Measurements from ENCODE around the gene ADRA2A. TPM values are rescaled to one million over a fixed set of nuclear protein-coding genes. Genes with fewer than 3 reads are reported as not detected.

Gene ADRA2A
- total RNA-seq, 4 donors from 2014 or later = 8.5 to 62.1 (median 17.6) TPM

GRCh38 chr10:111082102-111082975, 5.5 kb downstream of the ADRA2A start:
- Histone ChIP-seq H3K36me3 (no peaks in the 10 kb centered on the region), H3K9me3 (no peaks in the 10 kb centered on the region), H3K27me3 (peaks cover 0 to 20% of the 10 kb centered on the region in 2 donors), H3K4me1 (peaks cover 0 to 22% (median 7%) of the 10 kb centered on the region in 4 donors), H3K4me3 (no peak overlapping the region), H3K27ac (no peak overlapping the region)
- WGBS, 2 donors = 52 to 57% methylated on average over 11 to 12 of the region's 12 CpGs
- DNase-seq (ENCODE audit: low spot score in 2 of 2) = no peak
- no peak for TF ChIP-seq EP300 (IDR thresholded peaks at IDR 0.05)
- TF ChIP-seq CTCF (IDR thresholded peaks at IDR 0.05) = no peak
- no peak for TF ChIP-seq POLR2A (IDR thresholded peaks at IDR 0.05)

GRCh38 chr10:111083222-111084095, 6.6 kb downstream of the ADRA2A start:
- no peak for TF ChIP-seq CTCF (IDR thresholded peaks at IDR 0.05)
- TF ChIP-seq POLR2A (IDR thresholded peaks at IDR 0.05) = no peak
- TF ChIP-seq EP300 (IDR thresholded peaks at IDR 0.05) = no peak
- Histone ChIP-seq H3K9me3 (no peaks in the 10 kb centered on the region), H3K27ac (no peak overlapping the region), H3K27me3 (peaks cover 0 to 9% of the 10 kb centered on the region in 2 donors), H3K36me3 (no peaks in the 10 kb centered on the region), H3K4me1 (peaks cover 0 to 11% (median 0%) of the 10 kb centered on the region in 4 donors), H3K4me3 (no peak overlapping the region)
- 95 to 96% methylated on average over 9 to 10 of the region's 10 CpGs for WGBS, 2 donors
- DNase-seq (ENCODE audit: low spot score in 2 of 2) = no peak

GRCh38 chr10:111084366-111085255, 7.8 kb downstream of the ADRA2A start:
- Histone ChIP-seq H3K4me1 (peaks cover 0 to under 1% (median 0%) of the 10 kb centered on the region in 4 donors), H3K36me3 (no peaks in the 10 kb centered on the region), H3K4me3 (no peak overlapping the region), H3K27me3 (peaks cover 0 to 2% of the 10 kb centered on the region in 2 donors), H3K9me3 (no peaks in the 10 kb centered on the region), H3K27ac (no peak overlapping the region)
- DNase-seq (ENCODE audit: low spot score in 2 of 2) = no peak
- TF ChIP-seq EP300 (IDR thresholded peaks at IDR 0.05) (no peak), CTCF (IDR thresholded peaks at IDR 0.05) (no peak), POLR2A (IDR thresholded peaks at IDR 0.05) (no peak)
- 84 to 88% methylated on average over 14 of the region's 14 CpGs for WGBS, 2 donors

GRCh38 chr10:111085690-111086353, 9.0 kb downstream of the ADRA2A start:
- Histone ChIP-seq H3K27me3 (no peaks in the 10 kb centered on the region), H3K4me1 (no peaks in the 10 kb centered on the region), H3K27ac (no peak overlapping the region), H3K36me3 (no peaks in the 10 kb centered on the region), H3K4me3 (no peak overlapping the region), H3K9me3 (no peaks in the 10 kb centered on the region)
- 74 to 79% methylated on average over 6 of the region's 6 CpGs for WGBS, 2 donors
- no peak for DNase-seq (ENCODE audit: low spot score in 2 of 2)
- TF ChIP-seq CTCF (IDR thresholded peaks at IDR 0.05) (no peak), EP300 (IDR thresholded peaks at IDR 0.05) (no peak), POLR2A (IDR thresholded peaks at IDR 0.05) (no peak)
